Smooth muscle cell (in vitro differentiated cells): ENCODE data around the gene MYL2. TPM values are rescaled to one million over a fixed set of nuclear protein-coding genes. Genes with fewer than 3 reads are reported as not detected.

Source experiments
- DNase-seq: peaks from one replicate; lab custom pipeline; 2025; ENCODE audit not compliant: unreplicated experiment; lab: John Stamatoyannopoulos, UW
- H2AFZ ChIP-seq: fragments of 200-600 bp; sonication (generic); 2 replicates; pipeline ENCODE4 v1.6.0; 2016; ENCODE audit warnings: antibody characterized with exemption, low read depth, mild to moderate bottlenecking
- H3F3A ChIP-seq: fragments of 200-600 bp; sonication (generic); 2 replicates; pipeline ENCODE4 v1.6.0; 2017; ENCODE audit warnings: antibody characterized with exemption, low read depth
- H3K27ac ChIP-seq: fragments of 200-600 bp; sonication (generic); 2 replicates; pipeline ENCODE4 v1.5.1; 2016; ENCODE audit warnings: low read depth, mild to moderate bottlenecking
- H3K27me3 ChIP-seq: fragments of 200-600 bp; sonication (generic); 2 replicates; pipeline ENCODE4 v1.6.1; 2016; ENCODE audit warnings: low read depth, mild to moderate bottlenecking
- H3K36me3 ChIP-seq: fragments of 200-600 bp; sonication (generic); 2 replicates; pipeline ENCODE4 v1.5.1; 2016; ENCODE audit warnings: low read depth
- H3K4me1 ChIP-seq: fragments of 200-600 bp; sonication (generic); 2 replicates; pipeline ENCODE4 v1.5.1; 2016; ENCODE audit warnings: low read depth
- H3K4me2 ChIP-seq: fragments of 200-600 bp; sonication (generic); 2 replicates; pipeline ENCODE4 v1.6.0; 2016; ENCODE audit warnings: mild to moderate bottlenecking
- H3K4me3 ChIP-seq: fragments of 200-600 bp; sonication (generic); 2 replicates; pipeline ENCODE4 v1.5.1; 2016; ENCODE audit warnings: mild to moderate bottlenecking
- H3K79me2 ChIP-seq: fragments of 200-600 bp; sonication (generic); 2 replicates; pipeline ENCODE4 v1.6.0; 2016; ENCODE audit warnings: low read depth, mild to moderate bottlenecking
- H3K9ac ChIP-seq: fragments of 200-600 bp; sonication (generic); 2 replicates; pipeline ENCODE4 v1.6.0; 2016; ENCODE audit warnings: low read depth
- H3K9me3 ChIP-seq: fragments of 200-600 bp; sonication (generic); replicated peaks from 2 replicates; pipeline ENCODE4 v1.5.1; 2016; ENCODE audit warnings: low read depth
- H4K20me1 ChIP-seq: fragments of 200-600 bp; sonication (generic); 2 replicates; pipeline ENCODE4 v1.6.0; 2016; ENCODE audit warnings: low read depth
- WGBS: methylation state at CpG from one replicate; pipeline ENCODE4 v1.1.7; 2016; ENCODE audit warnings: low lambda C conversion rate; 5-methylcytosine and 5-hydroxymethylcytosine counted together
- polyA plus RNA-seq: library from polyadenylated mRNA; unstranded; fragments of >200 nt; fragmentation: Nextera tagmentation; extraction: Ambion mirVana; gene quantifications from 2 replicates; pipeline ENCODE4 v1.2.1, GENCODE V29; 2016
- total RNA-seq: library from RNA; depleted of rRNA; stranded (reverse); fragments of >200 nt; gene quantifications from 2 replicates; pipeline ENCODE4 v1.2.3, GENCODE V29; 2014
- TF ChIP-seq, protein P1 (sequence below): fragments of 200-600 bp; sonication (generic); IDR thresholded peaks from 2 replicates; pipeline ENCODE4 v1.5.1; 2017; ENCODE audit warnings: borderline replicate concordance, mild to moderate bottlenecking, antibody characterized with exemption; ENCODE audit not compliant: insufficient read depth, poor library complexity, severe bottlenecking

The MYL2 gene, protein sequence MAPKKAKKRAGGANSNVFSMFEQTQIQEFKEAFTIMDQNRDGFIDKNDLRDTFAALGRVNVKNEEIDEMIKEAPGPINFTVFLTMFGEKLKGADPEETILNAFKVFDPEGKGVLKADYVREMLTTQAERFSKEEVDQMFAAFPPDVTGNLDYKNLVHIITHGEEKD
- total RNA-seq (not detected in 2 replicates), polyA plus RNA-seq (not detected in 2 replicates)

DNA sequence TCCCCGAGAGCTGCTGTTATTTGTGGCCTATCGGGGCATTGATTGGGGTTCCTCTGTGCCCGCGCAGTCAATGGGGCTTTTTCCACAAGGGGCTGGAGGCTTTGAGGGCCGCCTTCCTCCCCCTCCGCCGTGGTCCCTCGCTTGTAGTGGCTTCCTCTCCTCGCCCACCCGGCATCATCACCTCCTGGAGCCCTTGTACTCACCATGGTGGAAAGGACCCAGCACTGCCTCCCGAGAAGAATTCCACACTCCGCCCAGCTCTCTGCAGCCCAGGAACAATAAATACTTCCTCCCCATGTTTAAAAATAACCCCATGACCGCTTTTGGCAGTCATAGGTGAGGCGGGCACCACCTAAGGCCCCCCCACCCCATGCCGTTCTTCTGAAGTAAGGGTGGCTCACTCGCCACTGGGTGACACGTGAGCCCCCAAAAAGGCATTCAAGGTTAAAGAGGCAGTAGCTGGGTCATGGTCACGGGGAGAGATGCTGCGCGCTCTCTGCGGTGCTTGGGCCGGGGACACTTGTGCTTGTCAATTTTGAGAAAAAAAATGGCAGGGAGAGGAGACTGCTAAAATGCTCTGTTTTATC is at the start of gene MYL2:
TSS of gene MYL2 (minus strand) at position 256 of the 587 bp plus-strand sequence. CDS start at position 206, 50 bp downstream.
- H3K4me1 ChIP-seq = no peaks in the 10 kb centered on the region
- no peak within 1 kb of the TSS for H2AFZ ChIP-seq
- DNase-seq = no peak
- no peak within 1 kb of the TSS for H3K4me2 ChIP-seq
- no peaks in the 10 kb centered on the region for H3K9me3 ChIP-seq
- H3K9ac ChIP-seq = no peak within 1 kb of the TSS
- H4K20me1 ChIP-seq = no peaks in the 10 kb centered on the region
- no peak within 1 kb of the TSS for H3K27ac ChIP-seq
- H3K36me3 ChIP-seq = no peaks in the 10 kb centered on the region
- H3K4me3 ChIP-seq = no peak within 1 kb of the TSS
- 85% methylated on average over 22 of the region's 22 CpGs for WGBS
- peaks cover 6% of the 10 kb centered on the region for H3K27me3 ChIP-seq
- no peaks in the 10 kb centered on the region for H3F3A ChIP-seq
- no peaks in the 10 kb centered on the region for H3K79me2 ChIP-seq
- TF ChIP-seq, protein P1, sequence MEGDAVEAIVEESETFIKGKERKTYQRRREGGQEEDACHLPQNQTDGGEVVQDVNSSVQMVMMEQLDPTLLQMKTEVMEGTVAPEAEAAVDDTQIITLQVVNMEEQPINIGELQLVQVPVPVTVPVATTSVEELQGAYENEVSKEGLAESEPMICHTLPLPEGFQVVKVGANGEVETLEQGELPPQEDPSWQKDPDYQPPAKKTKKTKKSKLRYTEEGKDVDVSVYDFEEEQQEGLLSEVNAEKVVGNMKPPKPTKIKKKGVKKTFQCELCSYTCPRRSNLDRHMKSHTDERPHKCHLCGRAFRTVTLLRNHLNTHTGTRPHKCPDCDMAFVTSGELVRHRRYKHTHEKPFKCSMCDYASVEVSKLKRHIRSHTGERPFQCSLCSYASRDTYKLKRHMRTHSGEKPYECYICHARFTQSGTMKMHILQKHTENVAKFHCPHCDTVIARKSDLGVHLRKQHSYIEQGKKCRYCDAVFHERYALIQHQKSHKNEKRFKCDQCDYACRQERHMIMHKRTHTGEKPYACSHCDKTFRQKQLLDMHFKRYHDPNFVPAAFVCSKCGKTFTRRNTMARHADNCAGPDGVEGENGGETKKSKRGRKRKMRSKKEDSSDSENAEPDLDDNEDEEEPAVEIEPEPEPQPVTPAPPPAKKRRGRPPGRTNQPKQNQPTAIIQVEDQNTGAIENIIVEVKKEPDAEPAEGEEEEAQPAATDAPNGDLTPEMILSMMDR = no peak

DNA sequence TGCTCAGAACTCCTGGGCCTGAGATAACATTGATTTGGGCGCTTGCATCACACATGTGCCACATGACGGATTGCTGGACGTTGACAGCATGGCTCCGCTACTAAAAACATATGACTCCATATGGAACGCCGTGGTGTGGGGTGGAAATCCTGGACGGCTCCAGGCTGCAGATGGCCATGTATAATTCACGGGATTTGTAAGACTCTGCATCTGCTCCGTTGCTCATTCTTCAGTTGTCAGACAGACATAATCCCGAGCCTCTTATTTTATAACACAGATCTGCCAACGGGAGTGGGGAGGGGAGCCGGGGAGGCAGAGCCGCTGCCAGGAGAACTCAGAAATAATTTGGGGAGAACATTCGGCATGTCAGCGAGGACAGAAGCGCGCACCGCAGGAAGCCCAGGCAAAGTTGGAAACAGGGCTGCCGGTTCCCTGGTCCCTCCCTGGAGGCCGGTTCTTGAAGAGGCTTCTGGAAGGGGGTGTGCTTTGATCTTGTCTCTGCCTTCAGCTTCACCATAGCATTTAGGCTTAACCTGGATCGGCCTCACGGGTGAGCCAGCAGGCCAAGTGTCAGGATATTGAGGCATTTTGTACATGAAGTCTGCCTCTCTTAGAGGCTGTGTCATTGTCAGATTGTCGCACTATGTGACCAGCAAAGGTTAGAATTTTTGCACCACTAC is 45.8 kb upstream of the MYL2 start:
- no peak overlapping the region for H2AFZ ChIP-seq
- H3F3A ChIP-seq = no peaks in the 10 kb centered on the region
- WGBS = 79% methylated on average over 23 of the region's 23 CpGs
- no peak overlapping the region for H3K27ac ChIP-seq
- H3K9ac ChIP-seq = no peak overlapping the region
- H4K20me1 ChIP-seq = no peaks in the 10 kb centered on the region
- H3K4me2 ChIP-seq = no peak overlapping the region
- H3K36me3 ChIP-seq = no peaks in the 10 kb centered on the region
- H3K27me3 ChIP-seq = peaks cover 16% of the 10 kb centered on the region
- H3K4me3 ChIP-seq = no peak overlapping the region
- no peak for DNase-seq
- TF ChIP-seq, protein P1 = no peak
- no peaks in the 10 kb centered on the region for H3K9me3 ChIP-seq
- H3K79me2 ChIP-seq = no peaks in the 10 kb centered on the region
- H3K4me1 ChIP-seq = no peaks in the 10 kb centered on the region

DNA sequence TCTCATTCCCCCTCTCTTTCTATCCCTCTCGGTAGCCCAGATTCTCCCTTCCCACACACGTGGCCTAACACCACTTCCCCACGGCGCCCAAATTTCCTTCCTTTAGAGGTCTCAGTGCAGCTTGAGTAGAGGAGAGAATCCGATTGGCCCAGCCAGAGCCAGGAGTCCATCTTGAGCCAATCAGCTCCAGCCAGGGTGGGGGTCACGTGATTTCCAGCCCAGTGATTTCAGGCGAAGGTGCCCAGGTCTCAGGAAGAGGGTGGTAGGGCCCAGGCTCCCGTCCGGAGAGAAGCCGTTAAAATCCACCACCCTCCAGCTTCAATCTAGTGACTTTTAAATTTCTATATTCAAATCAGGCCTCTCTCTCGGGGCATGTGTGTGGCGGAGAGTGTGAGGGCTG is 45.2 kb upstream of the MYL2 start:
- no peak overlapping the region for H3K4me3 ChIP-seq
- H3K36me3 ChIP-seq = no peaks in the 10 kb centered on the region
- no peak for DNase-seq
- no peaks in the 10 kb centered on the region for H4K20me1 ChIP-seq
- H3K79me2 ChIP-seq = no peaks in the 10 kb centered on the region
- H3K9me3 ChIP-seq = no peaks in the 10 kb centered on the region
- peaks cover 16% of the 10 kb centered on the region for H3K27me3 ChIP-seq
- 87% methylated on average over 12 of the region's 12 CpGs for WGBS
- TF ChIP-seq, protein P1 = no peak
- no peaks in the 10 kb centered on the region for H3K4me1 ChIP-seq
- H2AFZ ChIP-seq = no peak overlapping the region
- H3K27ac ChIP-seq = no peak overlapping the region
- no peaks in the 10 kb centered on the region for H3F3A ChIP-seq
- H3K9ac ChIP-seq = no peak overlapping the region
- no peak overlapping the region for H3K4me2 ChIP-seq

DNA sequence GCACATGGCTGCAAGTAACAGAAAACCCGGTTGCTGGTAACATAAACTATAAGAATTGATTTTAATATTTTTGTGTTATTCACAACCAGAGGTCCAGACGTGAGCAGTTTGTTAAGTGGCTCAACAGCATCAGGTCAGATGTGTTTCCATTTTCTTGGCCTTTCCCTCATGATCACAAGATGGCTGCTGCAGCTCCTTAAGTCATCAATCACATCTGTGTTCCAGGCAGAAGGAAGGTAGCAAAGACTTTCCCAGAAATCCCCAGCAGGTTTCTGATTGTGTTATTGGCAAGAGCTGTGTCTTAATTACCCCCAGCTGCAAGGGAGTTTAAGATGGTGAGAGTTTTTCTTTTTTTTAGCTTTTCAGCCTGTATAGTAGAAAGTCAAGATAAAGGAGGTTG is 40.4 kb upstream of the MYL2 start:
- Histone ChIP-seq H3K27ac (no peak overlapping the region), H3K36me3 (no peaks in the 10 kb centered on the region), H3K4me3 (no peak overlapping the region), H3K9me3 (no peaks in the 10 kb centered on the region), H4K20me1 (no peaks in the 10 kb centered on the region), H3K79me2 (no peaks in the 10 kb centered on the region), H2AFZ (no peak overlapping the region), H3F3A (no peaks in the 10 kb centered on the region), H3K4me2 (no peak overlapping the region), H3K27me3 (peaks cover 8% of the 10 kb centered on the region), H3K4me1 (no peaks in the 10 kb centered on the region), H3K9ac (no peak overlapping the region)
- TF ChIP-seq, protein P1 = no peak
- 89% methylated on average over 2 of the region's 2 CpGs for WGBS
- DNase-seq = no peak
